ENCODE data around the gene GRIA4. TPM values are rescaled to one million over a fixed set of nuclear protein-coding genes. Genes with fewer than 3 reads are reported as not detected.

Gene GRIA4
- total RNA-seq, 2 donors from 2014 or later = not detected

DNA sequence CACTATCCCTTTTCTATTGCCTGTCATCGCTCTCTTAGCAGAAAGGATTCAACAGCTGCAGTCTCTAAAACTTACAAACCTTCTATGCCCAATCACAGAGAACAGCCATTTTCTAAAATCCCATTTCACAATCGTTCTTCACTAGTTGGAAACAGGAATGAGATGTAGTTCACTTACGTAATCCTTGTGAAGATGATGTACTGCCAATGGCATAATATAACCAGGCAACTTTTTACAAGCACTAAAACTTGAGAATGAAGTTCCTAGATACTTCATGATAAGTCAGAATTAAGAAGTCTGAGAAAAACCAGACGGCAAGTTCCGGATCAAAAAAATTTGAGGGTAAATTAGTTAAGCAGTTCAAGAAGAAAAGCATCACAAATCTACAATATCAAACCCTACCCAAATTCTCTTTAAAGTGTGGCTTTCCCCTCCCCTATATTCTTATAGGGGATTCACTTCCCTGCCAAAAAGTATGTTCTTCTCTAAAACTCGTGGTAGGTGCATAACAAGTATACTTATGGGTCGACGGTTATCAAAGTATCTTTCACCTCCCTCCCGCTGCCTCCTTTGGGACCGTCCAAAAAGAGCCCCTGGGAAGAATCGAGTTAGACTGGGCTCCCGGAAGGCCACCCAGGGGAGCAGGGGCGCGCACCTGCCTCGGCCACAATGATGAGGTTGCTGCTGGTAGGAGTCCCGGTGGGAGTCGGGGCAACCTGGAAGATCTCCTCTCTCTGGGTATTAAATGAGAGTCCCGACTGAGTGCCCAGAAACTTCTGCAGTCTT is 411.5 kb downstream of the GRIA4 start:
- DNase-seq (no peak), ATAC-seq (peak in 1 of 2 donors; percentile 1)
- intact Hi-C loops (cut with DNase I) = loop anchor here (5.0 to 10.0 kb wide), 2 partner anchors 53 to 56 kb away; partner anchors contain the start of genes AASDHPPT (in 2 of the 2) and KBTBD3 (in 2 of the 2)

DNA sequence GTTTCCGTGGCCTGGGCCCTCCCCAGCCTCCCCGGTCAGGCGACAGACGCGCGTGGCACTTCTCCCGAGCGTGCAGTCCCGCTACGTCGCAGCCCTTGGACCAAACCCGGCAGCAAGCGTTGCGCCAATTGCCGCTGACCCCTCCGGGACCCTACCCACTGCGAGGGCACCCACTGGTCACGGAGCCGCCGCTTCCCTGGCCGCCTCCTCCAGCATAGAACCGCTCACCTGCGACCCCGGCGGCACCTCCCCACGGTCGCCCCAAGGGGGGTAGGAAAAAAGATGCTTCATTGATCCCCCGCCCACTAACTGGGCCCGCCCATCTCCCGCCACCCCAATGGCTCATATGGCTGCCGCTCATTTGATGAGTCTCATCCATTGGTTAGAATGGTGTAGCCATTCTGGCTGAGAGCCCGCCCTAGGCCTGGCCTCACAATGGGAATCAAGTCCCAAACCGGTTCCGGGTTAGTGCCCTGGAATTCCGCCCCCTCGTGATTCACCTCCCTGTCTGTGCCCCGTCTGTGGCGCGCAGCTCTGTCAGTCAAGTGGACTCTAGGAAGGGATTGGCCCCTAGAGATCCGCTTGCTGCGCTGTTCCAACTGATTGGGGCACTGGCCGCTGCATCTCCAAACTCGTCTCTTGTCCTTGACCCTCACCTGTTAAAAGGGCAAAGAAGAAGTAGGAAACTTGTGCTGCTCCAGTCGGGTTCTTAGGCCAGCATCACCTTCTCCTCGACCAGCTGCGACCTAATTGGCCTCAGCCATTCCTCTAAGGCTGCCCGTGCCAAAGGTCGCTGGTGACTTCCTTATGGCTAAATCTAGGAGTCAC is 412.3 kb downstream of the GRIA4 start, which contains the start of gene MSANTD4:
MSANTD4 (minus strand) TSS at position 274 of the 828 bp plus-strand sequence. CDS start 11,323 bp downstream, outside the sequence.
- ATAC-seq (peak; percentile 99), DNase-seq (peak; percentile 100)
- intact Hi-C loops (cut with DNase I) = loop anchor here (5.0 to 10.0 kb wide), 2 partner anchors 53 to 55 kb away; partner anchors contain the start of genes AASDHPPT (in 2 of the 2) and KBTBD3 (in 2 of the 2)

DNA sequence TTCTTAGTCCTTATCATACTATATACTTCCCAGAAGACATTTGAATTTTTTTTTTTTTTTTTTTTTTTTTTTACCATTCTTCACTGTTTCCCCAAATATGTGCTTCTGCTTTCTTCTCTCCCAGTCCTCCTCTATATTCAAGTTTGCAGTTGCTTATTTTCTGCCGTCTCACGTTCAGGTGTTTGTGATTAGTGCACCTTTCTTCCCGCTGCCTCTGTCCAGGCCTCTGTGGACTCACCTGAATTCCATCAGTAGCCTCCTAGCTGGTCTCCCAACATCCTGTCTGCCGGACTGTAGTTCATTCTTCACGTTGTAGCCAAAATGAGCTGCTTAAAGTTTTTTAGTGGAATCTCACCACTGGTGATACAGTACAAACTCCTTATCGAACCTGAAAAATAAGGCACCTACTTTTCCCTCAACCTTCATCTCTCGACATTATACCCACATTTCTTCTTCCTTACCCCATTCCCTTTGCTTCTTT is 413.0 kb downstream of the GRIA4 start:
- intact Hi-C loops (cut with DNase I) = loop anchor here (5.0 to 10.0 kb wide), 2 partner anchors 52 to 54 kb away; partner anchors contain the start of genes AASDHPPT (in 2 of the 2) and KBTBD3 (in 2 of the 2)
- no peak for ATAC-seq
- no peak for DNase-seq

DNA sequence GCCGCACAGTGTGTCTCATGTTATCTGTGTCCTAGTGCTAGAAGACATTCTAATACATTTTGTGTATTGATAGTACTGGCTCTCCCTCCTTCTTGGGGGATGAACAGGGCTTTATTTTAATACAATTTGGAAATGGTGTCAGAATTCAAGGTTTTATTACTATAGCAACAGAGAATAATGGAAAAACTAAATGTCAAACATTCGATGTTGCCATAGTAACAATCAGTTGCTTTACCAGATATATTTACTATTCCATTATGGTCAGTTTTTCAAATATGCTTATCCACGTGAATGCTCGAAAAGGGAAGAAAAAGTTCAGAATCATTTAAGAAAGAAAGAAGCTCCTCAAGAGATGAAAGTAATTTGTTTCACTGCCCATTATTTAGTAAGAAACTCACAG is 420.7 kb downstream of the GRIA4 start:
- no peak for DNase-seq
- intact Hi-C loops (cut with DNase I) = no loop called here
- no peak for ATAC-seq

DNA sequence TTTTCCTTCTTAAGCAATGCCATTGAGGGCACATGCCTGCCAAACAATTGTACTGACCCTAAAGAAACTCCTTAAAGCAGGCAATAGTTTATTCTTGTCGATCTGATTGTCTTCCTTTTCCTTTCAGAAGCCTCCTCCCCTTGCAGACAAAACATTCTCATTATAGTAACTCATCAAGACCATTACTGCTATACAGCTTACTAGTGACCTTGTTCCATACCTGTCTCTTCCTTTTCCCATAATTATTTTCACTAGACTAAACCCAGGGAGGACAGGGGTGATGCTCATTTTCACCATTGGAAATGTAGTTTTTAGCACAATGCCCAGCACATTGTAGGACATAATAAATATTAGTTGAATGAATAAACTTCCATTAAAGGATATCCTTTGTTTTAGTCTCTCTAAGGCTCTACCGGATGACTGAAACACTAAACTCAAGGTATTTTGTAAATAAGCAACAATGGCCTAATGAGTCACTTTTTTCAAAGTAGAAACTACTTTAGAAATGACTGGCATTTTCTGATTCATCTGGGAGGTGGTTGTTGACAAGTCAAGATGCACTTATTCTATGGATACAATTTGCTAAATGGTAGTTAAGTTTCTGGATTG is 421.4 kb downstream of the GRIA4 start:
- ATAC-seq = no peak
- intact Hi-C loops (cut with DNase I) = no loop called here

More for the DNA sequence above, 421.4 kb downstream of the GRIA4 start:
- DNase-seq = no peak

Measured in left cardiac atrium (tissue), 4 donors.